ENCODE results near the gene PID1. TPM values are rescaled to one million over a fixed set of nuclear protein-coding genes. Genes with fewer than 3 reads are reported as not detected.

PID1 gene
- total RNA-seq, 1 donor from 2014 or later = 1.4 TPM

- Histone ChIP-seq H3K9ac (no peak overlapping the region), H3K4me3 (no peak overlapping the region), H3K4me1 (no peaks in the 10 kb centered on the region), H2AFZ (replicated peaks) (no peak overlapping the region), H3K4me2 (no peak overlapping the region), H3K27me3 (no peaks in the 10 kb centered on the region), H3F3A (ENCODE audit: low read depth) (no peaks in the 10 kb centered on the region), H3K27ac (no peak overlapping the region), H3K79me2 (ENCODE audit: low read depth) (no peaks in the 10 kb centered on the region), H3K9me3 (ENCODE audit: low read depth) (no peaks in the 10 kb centered on the region), H4K20me1 (ENCODE audit: low read depth) (no peaks in the 10 kb centered on the region), H3K36me3 (no peaks in the 10 kb centered on the region)
- H3K4me1 Mint-ChIP-seq = no peaks in the 10 kb centered on the region
- no peaks in the 10 kb centered on the region for H3K27me3 Mint-ChIP-seq (ENCODE audit: insufficient read depth, low read depth)
- no peaks in the 10 kb centered on the region for H3K9me3 Mint-ChIP-seq
- H3K27ac Mint-ChIP-seq = no peak overlapping the region
- no peak for DNase-seq (ENCODE audit: low spot score)
- TF ChIP-seq, protein P1, sequence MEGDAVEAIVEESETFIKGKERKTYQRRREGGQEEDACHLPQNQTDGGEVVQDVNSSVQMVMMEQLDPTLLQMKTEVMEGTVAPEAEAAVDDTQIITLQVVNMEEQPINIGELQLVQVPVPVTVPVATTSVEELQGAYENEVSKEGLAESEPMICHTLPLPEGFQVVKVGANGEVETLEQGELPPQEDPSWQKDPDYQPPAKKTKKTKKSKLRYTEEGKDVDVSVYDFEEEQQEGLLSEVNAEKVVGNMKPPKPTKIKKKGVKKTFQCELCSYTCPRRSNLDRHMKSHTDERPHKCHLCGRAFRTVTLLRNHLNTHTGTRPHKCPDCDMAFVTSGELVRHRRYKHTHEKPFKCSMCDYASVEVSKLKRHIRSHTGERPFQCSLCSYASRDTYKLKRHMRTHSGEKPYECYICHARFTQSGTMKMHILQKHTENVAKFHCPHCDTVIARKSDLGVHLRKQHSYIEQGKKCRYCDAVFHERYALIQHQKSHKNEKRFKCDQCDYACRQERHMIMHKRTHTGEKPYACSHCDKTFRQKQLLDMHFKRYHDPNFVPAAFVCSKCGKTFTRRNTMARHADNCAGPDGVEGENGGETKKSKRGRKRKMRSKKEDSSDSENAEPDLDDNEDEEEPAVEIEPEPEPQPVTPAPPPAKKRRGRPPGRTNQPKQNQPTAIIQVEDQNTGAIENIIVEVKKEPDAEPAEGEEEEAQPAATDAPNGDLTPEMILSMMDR (IDR thresholded peaks at IDR 0.05) = no peak
- TF ChIP-seq EZH2phosphoT487 (IDR thresholded peaks at IDR 0.05) (no peak), EZH2 (IDR thresholded peaks at IDR 0.05) (no peak)
- no peaks in the 10 kb centered on the region for H3K36me3 Mint-ChIP-seq
- H3K4me3 Mint-ChIP-seq = no peak overlapping the region
Measured at GRCh38 chr2:229279516-229279915, 8.4 kb upstream of the PID1 start.

- H3K27me3 Mint-ChIP-seq (ENCODE audit: insufficient read depth, low read depth) = peaks cover 7% of the 10 kb centered on the region
- Histone ChIP-seq H4K20me1 (ENCODE audit: low read depth) (no peaks in the 10 kb centered on the region), H3K9ac (no peak overlapping the region), H3K27me3 (peaks cover 29% of the 10 kb centered on the region), H2AFZ (replicated peaks) (no peak overlapping the region), H3K27ac (no peak overlapping the region), H3K4me2 (no peak overlapping the region), H3K4me3 (no peak overlapping the region), H3K9me3 (ENCODE audit: low read depth) (no peaks in the 10 kb centered on the region), H3K79me2 (ENCODE audit: low read depth) (no peaks in the 10 kb centered on the region), H3K4me1 (no peaks in the 10 kb centered on the region), H3K36me3 (no peaks in the 10 kb centered on the region), H3F3A (ENCODE audit: low read depth) (peaks cover 4% of the 10 kb centered on the region)
- H3K4me3 Mint-ChIP-seq = no peak overlapping the region
- no peaks in the 10 kb centered on the region for H3K9me3 Mint-ChIP-seq
- H3K27ac Mint-ChIP-seq = no peak overlapping the region
- no peak for TF ChIP-seq EZH2phosphoT487 (IDR thresholded peaks at IDR 0.05)
- TF ChIP-seq, protein P1 (IDR thresholded peaks at IDR 0.05) = no peak
- TF ChIP-seq EZH2 (IDR thresholded peaks at IDR 0.05) = no peak
- DNase-seq (ENCODE audit: low spot score) = no peak
- H3K4me1 Mint-ChIP-seq = peaks cover 3% of the 10 kb centered on the region
- no peaks in the 10 kb centered on the region for H3K36me3 Mint-ChIP-seq
Measured at GRCh38 chr2:229275506-229275905, 4.4 kb upstream of the PID1 start.

DNA sequence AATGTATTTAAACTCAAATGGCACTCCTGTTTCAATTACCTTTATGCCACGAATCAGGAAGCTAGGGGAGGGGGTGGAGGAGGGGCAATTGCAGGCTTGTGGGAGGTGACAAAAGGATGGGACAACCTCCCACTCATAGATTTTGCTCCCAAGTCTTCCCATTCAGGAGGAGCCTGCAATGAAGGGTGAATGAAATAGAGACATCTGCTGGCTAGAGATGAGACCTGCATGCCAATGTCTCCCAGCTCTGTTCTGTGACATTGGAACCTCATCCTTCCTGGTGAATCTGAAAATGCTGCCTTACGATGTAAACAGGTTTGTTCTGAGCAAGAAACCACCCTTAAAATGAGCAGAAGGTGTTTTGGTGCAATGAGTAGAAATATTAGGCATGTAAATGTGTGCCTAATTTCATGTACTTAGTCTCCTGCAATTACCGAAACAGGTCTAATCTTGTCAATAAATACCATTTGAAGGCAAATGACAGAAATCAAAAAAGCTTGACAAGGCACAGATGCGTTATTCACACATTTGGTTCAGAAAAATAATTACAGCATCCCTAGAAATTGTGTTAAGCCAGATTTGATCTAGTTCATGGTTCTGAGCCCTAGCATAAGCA is 2.7 kb upstream of the PID1 start:
- no peak overlapping the region for H3K27ac Mint-ChIP-seq
- H3K36me3 Mint-ChIP-seq = no peaks in the 10 kb centered on the region
- peaks cover 3% of the 10 kb centered on the region for H3K4me1 Mint-ChIP-seq
- H3K27me3 Mint-ChIP-seq (ENCODE audit: insufficient read depth, low read depth) = peaks cover 7% of the 10 kb centered on the region
- H3K79me2 ChIP-seq (ENCODE audit: low read depth) = no peaks in the 10 kb centered on the region
- H4K20me1 ChIP-seq (ENCODE audit: low read depth) = no peaks in the 10 kb centered on the region
- DNase-seq (ENCODE audit: low spot score) = peak; percentile 83
- no peak overlapping the region for H3K4me2 ChIP-seq
- H3F3A ChIP-seq (ENCODE audit: low read depth) = peaks cover 8% of the 10 kb centered on the region
- H3K4me3 Mint-ChIP-seq = no peak overlapping the region
- H3K4me1 ChIP-seq = no peaks in the 10 kb centered on the region
- H3K36me3 ChIP-seq = no peaks in the 10 kb centered on the region
- no peaks in the 10 kb centered on the region for H3K9me3 ChIP-seq (ENCODE audit: low read depth)
- peaks cover 44% of the 10 kb centered on the region for H3K27me3 ChIP-seq
- no peak overlapping the region for H3K9ac ChIP-seq
- no peak overlapping the region for H3K27ac ChIP-seq
- no peak overlapping the region for H2AFZ ChIP-seq (replicated peaks)
- no peaks in the 10 kb centered on the region for H3K9me3 Mint-ChIP-seq
- H3K4me3 ChIP-seq = no peak overlapping the region
- TF ChIP-seq, protein P1 (IDR thresholded peaks at IDR 0.05) = peak; percentile 76
- no peak for TF ChIP-seq EZH2phosphoT487 (IDR thresholded peaks at IDR 0.05)

Measured in neural progenitor cell (in vitro differentiated cells).